Measurements from ENCODE around the gene CFAP77.

GRCh38 chr9:132509928-132510874, 100.2 kb downstream of the CFAP77 start:
- no peak for TF ChIP-seq CTCF (IDR thresholded peaks at IDR 0.05; ENCODE audit: poor library complexity, severe bottlenecking)
- no peak for TF ChIP-seq RAD21 (conservative IDR thresholded peaks at IDR 0.05)
